HG03139 (cell line): ENCODE data around the gene RAPGEF2.
"Not testable (repeated sequence)": the region's sequence is repeated elsewhere in the genome, so short reads cannot be mapped to it uniquely, and the experiment has no call there.

Experiments used
- ATAC-seq: cut with Tn5 transposase; IDR thresholded peaks from one replicate; pipeline ENCODE4 v1.9.1; 2021; ENCODE audit not compliant: unreplicated experiment

Gene RAPGEF2

GRCh38 chr4:159232465-159233106 is 129.7 kb downstream of the RAPGEF2 start:
- no peak for ATAC-seq

GRCh38 chr4:159235779-159236368 is 133.0 kb downstream of the RAPGEF2 start:
- no peak for ATAC-seq

GRCh38 chr4:159237975-159238374 is 135.1 kb downstream of the RAPGEF2 start:
- no peak for ATAC-seq

- no peak for ATAC-seq
These were observed 135.8 kb downstream of the RAPGEF2 start for GRCh38 chr4:159238631-159239030.

- ATAC-seq = no peak
These were observed 136.8 kb downstream of the RAPGEF2 start for GRCh38 chr4:159239629-159240028.

- ATAC-seq = no peak
These were observed 137.2 kb downstream of the RAPGEF2 start for GRCh38 chr4:159240046-159240445.

GRCh38 chr4:159240687-159241086 is 137.8 kb downstream of the RAPGEF2 start:
- no peak for ATAC-seq

- ATAC-seq = no peak
These were observed 139.5 kb downstream of the RAPGEF2 start for GRCh38 chr4:159242427-159242826.

GRCh38 chr4:159248384-159249178 is 145.7 kb downstream of the RAPGEF2 start:
- ATAC-seq = no peak

- ATAC-seq = no peak
These were observed 148.0 kb downstream of the RAPGEF2 start for GRCh38 chr4:159250751-159251325.

- not testable (repeated sequence) for ATAC-seq
These were observed 148.7 kb downstream of the RAPGEF2 start for GRCh38 chr4:159251580-159251979.

GRCh38 chr4:159252491-159252890 is 149.6 kb downstream of the RAPGEF2 start:
- ATAC-seq = no peak

GRCh38 chr4:159256037-159256436 is 153.2 kb downstream of the RAPGEF2 start:
- no peak for ATAC-seq

GRCh38 chr4:159258889-159259560 is 156.1 kb downstream of the RAPGEF2 start:
- no peak for ATAC-seq

GRCh38 chr4:159264057-159264456 is 161.2 kb downstream of the RAPGEF2 start:
- ATAC-seq = no peak

- ATAC-seq = no peak
These were observed 164.3 kb downstream of the RAPGEF2 start for GRCh38 chr4:159266981-159267868.

- ATAC-seq = no peak
These were observed 165.0 kb downstream of the RAPGEF2 start for GRCh38 chr4:159267869-159268285.

GRCh38 chr4:159268607-159269006 is 165.7 kb downstream of the RAPGEF2 start:
- no peak for ATAC-seq

GRCh38 chr4:159269116-159269515 is 166.2 kb downstream of the RAPGEF2 start:
- no peak for ATAC-seq

- no peak for ATAC-seq
These were observed 167.1 kb downstream of the RAPGEF2 start for GRCh38 chr4:159269956-159270355.
